Activated T-cell treated with anti-CD3 and anti-CD28 coated beads for 1 hour (primary cell): ENCODE measurements around the gene IQGAP3.

Source experiments
- DNase-seq: peaks from one replicate; pipeline ENCODE4 v3.0.0-alpha.2; 2020; ENCODE audit warnings: low read depth

IQGAP3 gene

DNA sequence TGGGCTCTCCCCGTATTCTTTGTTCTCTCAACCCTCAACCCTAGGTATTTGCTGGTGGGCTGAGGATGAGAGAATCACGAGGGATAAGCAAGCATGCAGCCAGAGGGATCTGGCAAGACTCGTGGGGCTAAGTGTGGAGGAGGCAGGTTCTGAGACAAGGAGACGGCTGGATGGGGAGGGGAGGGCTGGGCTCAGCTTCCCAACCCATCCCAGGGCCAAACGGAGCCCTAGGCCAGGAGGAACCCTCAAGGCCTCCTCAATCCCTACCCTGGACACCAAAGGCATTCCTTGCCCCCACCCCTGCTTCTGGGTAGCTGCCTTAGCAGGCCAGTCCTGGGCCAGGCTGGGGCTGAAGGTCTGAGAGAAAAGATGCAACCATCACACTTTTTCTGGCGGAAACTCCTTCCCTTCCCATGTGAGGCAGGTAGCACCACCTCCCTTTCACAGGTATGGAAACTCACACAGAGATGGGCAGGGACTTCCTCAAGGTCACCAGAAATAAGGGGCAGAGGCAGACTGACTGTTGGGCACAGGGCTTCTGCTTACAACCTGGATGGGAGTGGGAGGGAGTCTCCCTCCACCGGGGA, 78.0 kb downstream of the IQGAP3 start:
- no peak for DNase-seq

GRCh38 chr1:156493742-156494141, 78.6 kb downstream of the IQGAP3 start:
- no peak for DNase-seq

DNA sequence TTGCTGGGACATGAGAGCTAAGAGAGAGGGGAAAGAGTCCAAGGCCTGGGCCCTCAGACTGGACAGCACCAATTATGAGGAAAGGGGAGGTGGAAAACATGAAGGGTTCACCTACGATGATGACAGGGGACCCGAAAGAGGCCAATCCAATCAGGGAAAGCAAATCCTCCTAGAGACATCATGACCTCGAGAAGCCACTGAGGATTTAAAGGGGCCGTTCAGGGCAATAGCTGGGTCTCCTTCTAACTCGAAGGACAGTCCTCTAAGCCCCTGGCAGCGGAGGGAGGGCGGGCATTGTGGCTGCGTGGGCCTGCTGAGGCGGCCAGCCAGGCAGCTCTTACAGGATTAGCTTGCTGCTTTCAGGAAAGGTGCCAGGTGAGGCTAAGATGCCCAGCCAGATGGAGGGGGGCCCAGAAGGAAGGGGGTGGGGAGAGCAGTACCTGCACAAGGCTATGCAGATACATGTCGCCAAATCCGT, 79.2 kb downstream of the IQGAP3 start:
- DNase-seq = no peak

GRCh38 chr1:156492591-156493080, 79.7 kb downstream of the IQGAP3 start:
- DNase-seq = no peak

GRCh38 chr1:156492013-156492590, 80.3 kb downstream of the IQGAP3 start:
- DNase-seq = no peak

DNA sequence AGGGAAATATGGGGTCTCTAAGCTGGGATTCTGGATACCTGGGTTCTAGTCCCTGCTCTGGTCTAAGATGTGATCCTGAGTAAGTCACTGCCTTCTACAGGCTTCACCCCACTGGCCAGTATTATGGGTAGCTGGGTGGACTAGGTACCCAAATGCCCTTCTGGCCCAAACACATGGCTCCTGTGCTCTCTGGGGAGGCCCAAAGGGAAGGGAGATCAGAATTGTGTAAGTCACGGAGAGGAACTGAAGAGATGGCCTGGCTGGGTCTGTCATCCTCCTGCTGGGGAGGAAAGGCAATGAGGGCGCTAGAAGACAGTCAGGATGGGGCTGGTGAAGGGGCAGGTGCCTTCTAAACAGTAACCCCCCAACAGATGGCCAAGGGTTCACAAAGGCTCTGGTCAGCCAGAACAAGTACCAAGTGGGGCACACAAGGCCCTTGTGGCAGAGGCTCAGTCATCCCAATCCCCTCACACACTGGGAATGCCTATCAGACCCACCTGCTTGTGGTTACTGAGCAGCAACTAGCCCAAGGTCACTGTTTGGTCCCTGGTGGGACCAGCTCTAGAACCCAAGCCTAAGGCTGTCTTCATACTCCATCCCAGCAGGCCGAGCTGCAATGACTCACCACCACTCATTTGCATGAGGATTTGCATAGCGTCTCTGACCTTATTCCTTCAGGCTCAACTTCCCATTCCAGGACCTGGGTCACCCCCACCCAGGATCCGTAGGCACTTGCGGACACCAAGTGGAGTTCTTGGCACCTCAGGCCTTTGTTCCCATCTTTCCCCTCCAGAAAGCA, 81.0 kb downstream of the IQGAP3 start:
- DNase-seq = no peak

GRCh38 chr1:156490401-156491032, 81.8 kb downstream of the IQGAP3 start:
- no peak for DNase-seq

- DNase-seq = no peak
Measured at GRCh38 chr1:156489935-156490293, 82.5 kb downstream of the IQGAP3 start.

DNA sequence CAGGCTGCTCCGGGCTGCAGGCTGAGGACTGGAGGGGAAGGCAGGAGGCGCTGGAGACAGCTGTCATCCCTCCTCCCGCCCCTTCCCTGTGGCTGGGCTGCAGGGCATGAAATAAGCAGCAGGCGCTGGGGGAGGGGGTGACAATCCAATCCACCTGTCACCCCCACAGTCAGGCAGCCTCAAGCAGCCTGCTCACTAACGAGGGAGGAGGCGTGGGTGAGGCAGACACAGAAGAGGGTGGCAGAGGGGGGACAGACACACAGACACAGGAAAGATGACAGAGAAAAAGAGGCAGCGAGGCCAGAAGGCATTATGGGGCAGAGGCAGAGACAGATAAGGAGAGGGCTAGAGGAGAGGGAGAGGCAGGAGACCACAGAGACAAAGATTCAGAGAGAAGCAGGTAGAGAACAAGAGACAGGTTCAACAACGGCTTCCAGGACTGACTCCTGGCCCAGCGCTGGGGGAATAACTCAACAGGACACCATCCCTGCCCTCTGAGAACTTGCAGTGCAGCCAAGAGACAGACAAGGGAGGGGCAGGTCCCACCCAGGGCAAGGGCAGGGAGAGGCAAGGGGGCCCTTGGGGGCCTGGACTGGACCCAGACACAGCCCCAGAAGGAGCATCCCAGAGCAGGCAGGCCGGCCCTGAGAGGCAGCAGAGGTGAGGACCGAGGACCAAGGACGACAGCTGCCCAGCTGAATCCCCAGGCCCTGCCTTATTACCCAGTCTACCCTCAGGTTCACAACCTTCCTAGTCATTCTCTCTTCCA, 83.0 kb downstream of the IQGAP3 start:
- no peak for DNase-seq

- no peak for DNase-seq
Measured at GRCh38 chr1:156488566-156489165, 83.7 kb downstream of the IQGAP3 start.

DNA sequence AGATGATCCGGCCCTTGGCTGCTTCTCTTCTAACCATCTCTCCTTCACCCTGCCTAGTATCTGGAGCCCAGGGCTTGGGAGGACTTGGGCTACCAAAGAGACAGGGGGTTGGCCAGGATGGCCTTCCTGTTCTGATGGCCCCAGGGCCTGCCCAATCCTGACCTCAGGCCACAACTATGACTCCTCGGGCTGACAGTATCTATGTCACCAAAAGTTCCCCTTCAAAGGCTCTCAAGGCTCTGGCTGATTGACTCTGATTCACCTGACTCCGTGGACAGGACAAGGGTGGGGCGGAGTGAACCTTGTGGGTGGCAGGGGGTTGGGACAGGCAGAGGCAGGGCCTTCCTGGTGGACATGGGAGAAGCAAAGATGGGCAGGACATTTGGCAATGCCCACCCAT, 84.5 kb downstream of the IQGAP3 start:
- DNase-seq = no peak

- DNase-seq = no peak
Measured at GRCh38 chr1:156486421-156487344, 85.7 kb downstream of the IQGAP3 start.

DNA sequence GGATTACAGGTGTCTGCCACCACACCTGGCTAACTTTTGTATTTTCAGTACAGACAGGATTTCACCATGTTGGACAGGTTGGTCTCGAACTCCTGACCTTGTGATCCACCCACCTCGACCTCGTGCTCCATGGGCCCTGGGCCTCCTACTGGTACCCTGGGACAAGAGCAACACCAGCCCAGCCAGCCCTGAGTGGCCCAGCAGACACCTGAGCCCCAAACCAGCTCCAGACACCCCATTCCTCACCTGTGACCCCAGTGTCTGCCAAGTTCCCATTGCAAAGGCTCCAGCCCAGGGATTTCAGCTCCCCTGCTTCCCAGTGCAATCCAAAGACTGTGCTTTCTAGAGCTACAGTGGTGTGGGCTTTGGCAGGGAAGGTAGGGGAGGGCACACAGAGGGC, 86.4 kb downstream of the IQGAP3 start:
- no peak for DNase-seq

DNA sequence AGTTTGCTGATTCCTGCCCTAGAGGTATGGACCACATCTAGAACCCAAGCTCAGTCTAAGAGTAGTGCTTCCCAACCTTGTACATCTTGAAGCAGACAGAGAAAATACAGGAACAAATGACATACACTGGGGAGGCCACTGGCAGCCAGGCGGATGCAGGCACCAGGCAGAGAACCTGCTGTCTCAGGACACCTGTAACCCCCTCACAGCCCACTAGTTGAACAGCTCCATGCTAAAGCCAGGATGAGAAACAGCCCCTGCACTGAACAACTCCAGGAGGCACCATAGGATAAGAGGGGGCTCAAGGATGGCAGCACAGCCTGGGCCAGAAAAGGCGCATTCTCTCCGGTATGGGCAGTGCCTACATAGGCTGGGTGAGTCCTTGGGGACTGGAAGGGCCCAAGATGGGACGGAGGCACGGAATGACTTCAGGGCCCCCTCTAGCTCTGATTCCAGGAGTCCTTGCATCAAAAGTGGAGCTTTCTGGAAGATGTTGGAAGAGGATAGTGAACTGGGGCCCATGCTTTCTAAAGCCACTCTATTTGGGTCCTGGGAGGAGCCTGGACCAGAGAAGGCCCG, 87.8 kb downstream of the IQGAP3 start:
- DNase-seq = no peak

GRCh38 chr1:156483397-156483796, 89.0 kb downstream of the IQGAP3 start:
- DNase-seq = no peak

GRCh38 chr1:156482276-156482675, 90.1 kb downstream of the IQGAP3 start:
- no peak for DNase-seq

GRCh38 chr1:156481527-156481926, 90.8 kb downstream of the IQGAP3 start:
- DNase-seq = no peak

- DNase-seq = peak; percentile 69
Measured at GRCh38 chr1:156480411-156481192, 91.8 kb downstream of the IQGAP3 start.

DNA sequence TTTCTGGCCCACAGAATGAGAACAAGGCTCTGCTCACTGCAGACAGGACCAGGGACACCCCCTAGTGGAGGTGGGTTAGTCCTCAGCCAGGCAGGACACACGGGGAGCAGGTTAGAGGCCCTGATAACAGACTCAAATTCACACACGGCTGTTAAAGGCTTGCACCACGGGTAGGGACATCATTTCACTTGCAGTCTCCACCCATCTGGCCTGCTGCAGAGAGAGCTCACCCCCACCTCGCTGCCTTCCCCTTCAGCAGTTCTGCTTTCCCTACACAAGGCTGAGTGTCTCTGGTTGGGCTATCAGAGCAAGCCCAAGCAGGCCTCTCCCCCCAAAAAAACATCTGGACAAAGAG, 92.4 kb downstream of the IQGAP3 start:
- DNase-seq = no peak
